ENCODE measurements around the gene GBP1.

- TF ChIP-seq, protein P1, sequence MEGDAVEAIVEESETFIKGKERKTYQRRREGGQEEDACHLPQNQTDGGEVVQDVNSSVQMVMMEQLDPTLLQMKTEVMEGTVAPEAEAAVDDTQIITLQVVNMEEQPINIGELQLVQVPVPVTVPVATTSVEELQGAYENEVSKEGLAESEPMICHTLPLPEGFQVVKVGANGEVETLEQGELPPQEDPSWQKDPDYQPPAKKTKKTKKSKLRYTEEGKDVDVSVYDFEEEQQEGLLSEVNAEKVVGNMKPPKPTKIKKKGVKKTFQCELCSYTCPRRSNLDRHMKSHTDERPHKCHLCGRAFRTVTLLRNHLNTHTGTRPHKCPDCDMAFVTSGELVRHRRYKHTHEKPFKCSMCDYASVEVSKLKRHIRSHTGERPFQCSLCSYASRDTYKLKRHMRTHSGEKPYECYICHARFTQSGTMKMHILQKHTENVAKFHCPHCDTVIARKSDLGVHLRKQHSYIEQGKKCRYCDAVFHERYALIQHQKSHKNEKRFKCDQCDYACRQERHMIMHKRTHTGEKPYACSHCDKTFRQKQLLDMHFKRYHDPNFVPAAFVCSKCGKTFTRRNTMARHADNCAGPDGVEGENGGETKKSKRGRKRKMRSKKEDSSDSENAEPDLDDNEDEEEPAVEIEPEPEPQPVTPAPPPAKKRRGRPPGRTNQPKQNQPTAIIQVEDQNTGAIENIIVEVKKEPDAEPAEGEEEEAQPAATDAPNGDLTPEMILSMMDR (IDR thresholded peaks at IDR 0.05; ENCODE audit: poor library complexity, severe bottlenecking), result no peak
- no peak for TF ChIP-seq POLR2AphosphoS5 (IDR thresholded peaks at IDR 0.05)
- TF ChIP-seq TAF1 (IDR thresholded peaks at IDR 0.05; ENCODE audit: low read depth), result no peak
- no peak for TF ChIP-seq RAD21 (conservative IDR thresholded peaks at IDR 0.05)
- TF ChIP-seq EZH2 (IDR thresholded peaks at IDR 0.05; ENCODE audit: borderline replicate concordance, insufficient read depth, low read length, poor library complexity, severe bottlenecking), result no peak
- no peak for TF ChIP-seq REST (IDR thresholded peaks at IDR 0.05; ENCODE audit: borderline replicate concordance)
- TF ChIP-seq EP300 (conservative IDR thresholded peaks at IDR 0.05; ENCODE audit: poor library complexity, severe bottlenecking), result no peak
- TF ChIP-seq MXI1 (conservative IDR thresholded peaks at IDR 0.05; ENCODE audit: poor library complexity, severe bottlenecking), result no peak
Measured at GRCh38 chr1:89064632-89065031, 376 bp downstream of the GBP1 start.
